ENCODE data around the gene GPR132. TPM values are rescaled to one million over a fixed set of nuclear protein-coding genes. Genes with fewer than 3 reads are reported as not detected.

Gene GPR132
- total RNA-seq, 1 experiment from 2014 or later: not detected

DNA sequence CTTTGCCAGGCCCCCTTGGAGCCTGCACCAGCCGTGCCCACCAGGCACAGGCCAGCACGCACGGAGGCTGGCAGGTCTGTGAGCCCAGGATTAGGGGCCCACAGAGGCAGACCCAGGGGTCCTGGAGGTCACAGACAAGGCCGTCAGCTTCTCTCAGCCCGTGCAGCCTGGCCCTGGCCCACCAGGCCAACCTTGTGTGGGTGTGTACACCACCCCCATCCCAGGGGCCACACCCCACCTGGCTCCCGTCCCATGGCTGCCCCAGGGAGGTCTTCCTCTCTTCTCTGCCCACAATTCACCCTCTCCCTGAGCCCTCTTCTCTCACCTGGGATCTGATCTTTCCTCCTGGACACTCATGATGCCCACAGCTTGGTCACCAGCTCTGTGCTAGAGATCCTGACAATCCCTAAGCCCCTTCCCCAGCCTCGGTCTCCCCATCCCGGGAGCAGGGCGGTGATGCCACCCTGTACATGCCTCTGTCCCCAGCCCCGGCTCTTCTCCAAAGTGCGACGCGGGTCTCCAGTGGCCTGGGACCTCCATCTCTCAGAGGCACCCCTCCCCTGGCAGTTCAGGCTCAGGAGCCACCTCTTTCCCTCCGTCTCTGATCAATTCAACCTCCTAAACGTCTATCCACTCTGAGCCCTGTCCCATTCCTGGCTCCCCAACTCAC is 31.1 kb upstream of the GPR132 start:
- CTCF ChIA-PET: no interaction called here
- intact Hi-C loops (cut with micrococcal nuclease; ENCODE audit: unreplicated experiment): no loop called here

DNA sequence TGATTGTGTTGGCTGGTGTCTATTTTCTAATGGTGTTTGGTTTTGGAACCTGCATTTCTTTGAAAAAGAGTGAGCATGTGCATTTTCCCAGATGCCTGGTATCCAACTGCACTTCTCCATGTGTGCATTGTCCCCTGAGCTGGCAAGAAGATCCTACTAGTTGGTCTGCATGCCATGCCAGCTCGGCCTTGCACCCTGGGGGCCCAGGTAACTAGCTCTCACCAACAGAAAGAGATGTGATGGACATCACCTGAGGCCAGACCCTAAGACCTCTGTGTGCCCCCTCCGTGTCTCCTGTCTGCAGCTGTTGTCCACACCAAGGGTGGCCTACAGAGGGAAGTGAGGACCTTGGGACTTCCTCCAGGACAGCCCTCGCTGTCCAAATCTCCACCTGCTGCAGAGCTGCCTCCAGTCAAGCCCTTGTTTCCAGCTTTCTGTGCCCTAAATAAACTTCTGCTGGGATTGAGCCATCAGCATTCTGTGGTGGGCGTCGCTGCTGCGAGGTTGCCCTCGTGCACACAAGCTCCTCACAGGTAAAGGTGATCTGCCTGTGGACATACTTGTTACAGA is 30.1 kb upstream of the GPR132 start:
- DNase-seq: no peak
- Histone ChIP-seq H3K9me3 (peaks cover 4% of the 10 kb centered on the region; the same call in 1 of the 2 replicates), H3K27me3 (replicated peaks; ENCODE audit: control insufficient read depth, insufficient read depth, low read length) (no peaks in the 10 kb centered on the region), H3K36me3 (ENCODE audit: control insufficient read depth, insufficient read depth, low read length) (no peaks in the 10 kb centered on the region), H3K4me3 (ENCODE audit: low read depth, low read length) (no peak overlapping the region), H3K4me1 (peaks cover 33% of the 10 kb centered on the region)
- BruUV-seq (replicated peaks): no TSS peak
- no peak overlapping the region for H3K27ac Mint-ChIP-seq (ENCODE audit: unreplicated experiment)
- intact Hi-C loops (cut with micrococcal nuclease; ENCODE audit: unreplicated experiment): no loop called here
- CTCF ChIA-PET: no interaction called here
- POLR2A ChIA-PET: no interaction called here
- TF ChIP-seq, protein P1, sequence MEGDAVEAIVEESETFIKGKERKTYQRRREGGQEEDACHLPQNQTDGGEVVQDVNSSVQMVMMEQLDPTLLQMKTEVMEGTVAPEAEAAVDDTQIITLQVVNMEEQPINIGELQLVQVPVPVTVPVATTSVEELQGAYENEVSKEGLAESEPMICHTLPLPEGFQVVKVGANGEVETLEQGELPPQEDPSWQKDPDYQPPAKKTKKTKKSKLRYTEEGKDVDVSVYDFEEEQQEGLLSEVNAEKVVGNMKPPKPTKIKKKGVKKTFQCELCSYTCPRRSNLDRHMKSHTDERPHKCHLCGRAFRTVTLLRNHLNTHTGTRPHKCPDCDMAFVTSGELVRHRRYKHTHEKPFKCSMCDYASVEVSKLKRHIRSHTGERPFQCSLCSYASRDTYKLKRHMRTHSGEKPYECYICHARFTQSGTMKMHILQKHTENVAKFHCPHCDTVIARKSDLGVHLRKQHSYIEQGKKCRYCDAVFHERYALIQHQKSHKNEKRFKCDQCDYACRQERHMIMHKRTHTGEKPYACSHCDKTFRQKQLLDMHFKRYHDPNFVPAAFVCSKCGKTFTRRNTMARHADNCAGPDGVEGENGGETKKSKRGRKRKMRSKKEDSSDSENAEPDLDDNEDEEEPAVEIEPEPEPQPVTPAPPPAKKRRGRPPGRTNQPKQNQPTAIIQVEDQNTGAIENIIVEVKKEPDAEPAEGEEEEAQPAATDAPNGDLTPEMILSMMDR (IDR thresholded peaks at IDR 0.05; ENCODE audit: insufficient read depth in 1 of 2, low read depth in 1 of 2, low read length in 1 of 2, severe bottlenecking in 1 of 2, unreplicated experiment in 1 of 2): no peak
- H3K36me3 Mint-ChIP-seq (ENCODE audit: insufficient read depth, unreplicated experiment): peaks cover 27% of the 10 kb centered on the region
- H3K4me3 Mint-ChIP-seq (ENCODE audit: unreplicated experiment): no peak overlapping the region
- peaks cover 18% of the 10 kb centered on the region for H3K9me3 Mint-ChIP-seq (ENCODE audit: unreplicated experiment)
- peaks cover 6% of the 10 kb centered on the region for H3K4me1 Mint-ChIP-seq (ENCODE audit: low read depth, unreplicated experiment)
- peaks cover 2% of the 10 kb centered on the region for H3K27me3 Mint-ChIP-seq (ENCODE audit: insufficient read depth, unreplicated experiment)

More for the DNA sequence above, 31.1 kb upstream of the GPR132 start:
- Histone ChIP-seq H3K9me3 (peaks cover 4% of the 10 kb centered on the region; the same call in 1 of the 2 replicates), H3K4me3 (ENCODE audit: low read depth, low read length) (no peak overlapping the region), H3K36me3 (ENCODE audit: control insufficient read depth, insufficient read depth, low read length) (no peaks in the 10 kb centered on the region), H3K4me1 (peaks cover 22% of the 10 kb centered on the region), H3K27me3 (replicated peaks; ENCODE audit: control insufficient read depth, insufficient read depth, low read length) (no peaks in the 10 kb centered on the region)
- POLR2A ChIA-PET: no interaction called here
- Mint-ChIP-seq H3K9me3 (ENCODE audit: unreplicated experiment) (peaks cover 18% of the 10 kb centered on the region), H3K27me3 (ENCODE audit: insufficient read depth, unreplicated experiment) (peaks cover 2% of the 10 kb centered on the region), H3K36me3 (ENCODE audit: insufficient read depth, unreplicated experiment) (peaks cover 27% of the 10 kb centered on the region), H3K27ac (ENCODE audit: unreplicated experiment) (peak overlapping the region; percentile 11), H3K4me3 (ENCODE audit: unreplicated experiment) (no peak overlapping the region), H3K4me1 (ENCODE audit: low read depth, unreplicated experiment) (peaks cover 6% of the 10 kb centered on the region)
- BruUV-seq (replicated peaks): no TSS peak
- TF ChIP-seq, protein P1 (IDR thresholded peaks at IDR 0.05; ENCODE audit: insufficient read depth in 1 of 2, low read depth in 1 of 2, low read length in 1 of 2, severe bottlenecking in 1 of 2, unreplicated experiment in 1 of 2): no peak
- DNase-seq: no peak

DNA sequence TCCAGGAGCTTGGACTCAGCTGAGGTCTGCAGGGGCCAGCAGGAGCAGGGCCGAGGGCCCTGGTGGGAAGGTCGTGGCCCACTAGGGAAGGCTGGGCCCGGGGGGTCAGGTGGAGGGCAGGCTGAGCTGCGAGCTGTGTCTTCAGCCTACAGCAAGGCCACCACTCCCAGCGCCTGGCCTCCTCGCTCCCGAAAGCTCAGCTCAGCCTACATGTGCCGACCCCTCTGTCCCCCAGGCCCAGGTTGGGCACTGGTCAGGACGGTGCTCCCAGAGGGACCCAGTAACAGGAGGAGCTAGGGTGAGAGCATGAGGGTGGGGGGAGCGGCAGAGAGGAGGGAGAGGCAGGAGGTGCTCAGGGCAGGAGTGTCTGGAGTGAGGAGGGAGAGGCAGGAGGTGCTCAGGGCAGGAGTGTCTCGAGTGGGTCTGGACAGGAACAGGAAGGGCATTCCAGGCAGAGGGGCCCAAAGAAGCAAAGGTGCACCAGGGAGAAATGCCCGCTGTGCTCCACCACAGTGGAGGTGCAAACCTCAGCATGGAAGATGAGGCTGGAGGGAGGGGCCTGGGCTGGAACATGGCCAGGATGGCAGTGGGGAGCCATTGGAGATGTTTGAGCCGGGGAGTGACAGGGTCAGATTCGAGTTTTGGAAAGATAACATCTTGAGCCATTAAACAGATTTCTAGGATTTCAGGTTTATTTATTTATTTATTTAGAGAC is 29.1 kb upstream of the GPR132 start:
- peaks cover 6% of the 10 kb centered on the region for H3K4me1 Mint-ChIP-seq (ENCODE audit: low read depth, unreplicated experiment)
- H3K36me3 ChIP-seq (ENCODE audit: control insufficient read depth, insufficient read depth, low read length): no peaks in the 10 kb centered on the region
- DNase-seq: peak in 1 of 2 experiments; percentile 17
- POLR2A ChIA-PET: interaction anchor here (0.8 kb wide), 1 partner anchor 207 kb away, joined by 3 read pairs; the partner anchor contains the start of gene BRF1
- H3K27ac Mint-ChIP-seq (ENCODE audit: unreplicated experiment): peak overlapping the region; percentile 67
- peaks cover 4% of the 10 kb centered on the region; the same call in 1 of the 2 replicates for H3K9me3 ChIP-seq
- H3K4me3 ChIP-seq (ENCODE audit: low read depth, low read length): peak overlapping the region; percentile 81
- TF ChIP-seq, protein P1 (IDR thresholded peaks at IDR 0.05; ENCODE audit: insufficient read depth in 1 of 2, low read depth in 1 of 2, low read length in 1 of 2, severe bottlenecking in 1 of 2, unreplicated experiment in 1 of 2): no peak
- H3K27me3 Mint-ChIP-seq (ENCODE audit: insufficient read depth, unreplicated experiment): no peaks in the 10 kb centered on the region
- no TSS peak for BruUV-seq (replicated peaks)
- no peaks in the 10 kb centered on the region for H3K27me3 ChIP-seq (replicated peaks; ENCODE audit: control insufficient read depth, insufficient read depth, low read length)
- CTCF ChIA-PET: interaction anchor here (0.6 to 1.0 kb wide), 2 partner anchors 14 to 74 kb away, joined by 3 read pairs; partner anchors contain the start of gene JAG2
- H3K36me3 Mint-ChIP-seq (ENCODE audit: insufficient read depth, unreplicated experiment): peaks cover 22% of the 10 kb centered on the region
- H3K9me3 Mint-ChIP-seq (ENCODE audit: unreplicated experiment): peaks cover 10% of the 10 kb centered on the region
- intact Hi-C loops (cut with micrococcal nuclease; ENCODE audit: unreplicated experiment): no loop called here
- H3K4me3 Mint-ChIP-seq (ENCODE audit: unreplicated experiment): peak overlapping the region; percentile 73
- peaks cover 42% of the 10 kb centered on the region for H3K4me1 ChIP-seq
